ENCODE results near the gene PCGF2.

- no peak for TF ChIP-seq CTCF (IDR thresholded peaks at IDR 0.05)
- no peak for TF ChIP-seq EZH2phosphoT487 (IDR thresholded peaks at IDR 0.05)
Measured at GRCh38 chr17:38693700-38694329, 54.3 kb downstream of the PCGF2 start.
